Activated CD8-positive, alpha-beta T cell treated with anti-CD3 and anti-CD28 coated beads, Interleukin-2, amount 10 ng/mL, durations not matched to agents 7 days and 5 days (primary cell): ENCODE results near the gene TBC1D22A. TPM values are rescaled to one million over a fixed set of nuclear protein-coding genes. Genes with fewer than 3 reads are reported as not detected.

Experiments
- ATAC-seq: fragments of 150-1000 bp; cut with Tn5 transposase; one replicate; pipeline ENCODE4 v1.10.0; 2021; ENCODE audit warnings: moderate library complexity
- CTCF ChIA-PET: fragments of 350-600 bp; sonication (Branson Sonifier 250); formaldehyde crosslinking; loops from one replicate; lab custom pipeline; 2021; ENCODE audit warnings: antibody characterized with exemption; lab: Charles Lee
- POLR2A ChIA-PET: fragments of 350-600 bp; sonication (Branson Sonifier 250); formaldehyde crosslinking; loops from one replicate; lab custom pipeline; 2021; ENCODE audit warnings: antibody characterized with exemption; lab: Charles Lee
- DNase-seq: peaks from one replicate; pipeline ENCODE4 v3.0.0-alpha.2; 2020
- H3K27ac Mint-ChIP-seq: one replicate; pipeline ENCODE4 v1.8.0; 2021; ENCODE audit warnings: mild to moderate bottlenecking, mixed read lengths
- H3K27me3 Mint-ChIP-seq: one replicate; pipeline ENCODE4 v1.8.0; 2021; ENCODE audit warnings: low read depth, mixed read lengths
- H3K36me3 Mint-ChIP-seq: one replicate; pipeline ENCODE4 v1.8.0; 2021; ENCODE audit warnings: low read depth, mixed read lengths
- H3K4me1 Mint-ChIP-seq: one replicate; pipeline ENCODE4 v1.8.0; 2021; ENCODE audit warnings: low read depth, mixed read lengths
- H3K4me3 Mint-ChIP-seq: one replicate; pipeline ENCODE4 v1.8.0; 2021; ENCODE audit warnings: mild to moderate bottlenecking, mixed read lengths
- H3K9me3 Mint-ChIP-seq: one replicate; pipeline ENCODE4 v1.8.0; 2022; ENCODE audit warnings: mixed read lengths; ENCODE audit not compliant: insufficient read depth
- total RNA-seq, 2 experiments: library from RNA; stranded (reverse); gene quantifications; one replicate each; pipeline ENCODE4 v1.2.3, GENCODE V29; 2021

TBC1D22A gene
- total RNA-seq, 2 experiments from 2014 or later, result 34.1 to 38.7 TPM

- Mint-ChIP-seq H3K4me3 (no peak overlapping the region), H3K4me1 (peaks cover 3% of the 10 kb centered on the region), H3K36me3 (peaks cover 9% of the 10 kb centered on the region), H3K27ac (no peak overlapping the region), H3K9me3 (no peaks in the 10 kb centered on the region), H3K27me3 (no peaks in the 10 kb centered on the region)
- POLR2A ChIA-PET, result no interaction called here
- CTCF ChIA-PET, result no interaction called here
- no peak for DNase-seq
- no peak for ATAC-seq
Measured at GRCh38 chr22:46855681-46856080, 93.2 kb downstream of the TBC1D22A start.

- peaks cover 3% of the 10 kb centered on the region for H3K4me1 Mint-ChIP-seq
- H3K9me3 Mint-ChIP-seq, result no peaks in the 10 kb centered on the region
- ChIA-PET CTCF (no interaction called here), POLR2A (no interaction called here)
- H3K36me3 Mint-ChIP-seq, result peaks cover 5% of the 10 kb centered on the region
- DNase-seq (no peak), ATAC-seq (no peak)
- H3K27me3 Mint-ChIP-seq, result no peaks in the 10 kb centered on the region
- no peak overlapping the region for H3K27ac Mint-ChIP-seq
- H3K4me3 Mint-ChIP-seq, result no peak overlapping the region
Measured at GRCh38 chr22:46856661-46857060, 94.2 kb downstream of the TBC1D22A start.

- Mint-ChIP-seq H3K9me3 (no peaks in the 10 kb centered on the region), H3K36me3 (peaks cover 7% of the 10 kb centered on the region), H3K4me1 (peaks cover 3% of the 10 kb centered on the region), H3K27ac (no peak overlapping the region), H3K27me3 (no peaks in the 10 kb centered on the region), H3K4me3 (no peak overlapping the region)
- CTCF ChIA-PET, result no interaction called here
- DNase-seq (no peak), ATAC-seq (no peak)
- POLR2A ChIA-PET, result no interaction called here
Measured at GRCh38 chr22:46857142-46857884, 94.9 kb downstream of the TBC1D22A start.

- CTCF ChIA-PET, result interaction anchor here (0.6 kb wide), 1 partner anchor 529 kb away, joined by 3 read pairs; no protein-coding TSS in a partner anchor
- H3K27ac Mint-ChIP-seq, result no peak overlapping the region
Measured at GRCh38 chr22:46857885-46858143, 95.4 kb downstream of the TBC1D22A start.

GRCh38 chr22:46858181-46858771 lies 95.8 kb downstream of the TBC1D22A start:
- ChIA-PET POLR2A (no interaction called here), CTCF (interaction anchor here (0.6 kb wide), 1 partner anchor 528 kb away, joined by 3 read pairs; no protein-coding TSS in a partner anchor)
- ATAC-seq (no peak), DNase-seq (no peak)
- Mint-ChIP-seq H3K27ac (no peak overlapping the region), H3K27me3 (no peaks in the 10 kb centered on the region), H3K4me1 (peaks cover 3% of the 10 kb centered on the region), H3K36me3 (peaks cover 5% of the 10 kb centered on the region), H3K9me3 (no peaks in the 10 kb centered on the region), H3K4me3 (no peak overlapping the region)

More at GRCh38 chr22:46857885-46858143, 95.4 kb downstream of the TBC1D22A start:
- ATAC-seq (no peak), DNase-seq (no peak)
- Mint-ChIP-seq H3K4me3 (no peak overlapping the region), H3K36me3 (peaks cover 5% of the 10 kb centered on the region), H3K4me1 (peaks cover 3% of the 10 kb centered on the region), H3K27me3 (no peaks in the 10 kb centered on the region), H3K9me3 (no peaks in the 10 kb centered on the region)
- POLR2A ChIA-PET, result no interaction called here

- no peak for DNase-seq
- H3K36me3 Mint-ChIP-seq, result peaks cover 17% of the 10 kb centered on the region
- H3K27ac Mint-ChIP-seq, result no peak overlapping the region
- H3K9me3 Mint-ChIP-seq, result no peaks in the 10 kb centered on the region
- H3K27me3 Mint-ChIP-seq, result no peaks in the 10 kb centered on the region
- H3K4me3 Mint-ChIP-seq, result no peak overlapping the region
- no peaks in the 10 kb centered on the region for H3K4me1 Mint-ChIP-seq
- ChIA-PET POLR2A (no interaction called here), CTCF (no interaction called here)
- ATAC-seq, result no peak
Measured at GRCh38 chr22:46860562-46860961, 98.1 kb downstream of the TBC1D22A start.

GRCh38 chr22:46861468-46862367 lies 99.3 kb downstream of the TBC1D22A start:
- H3K9me3 Mint-ChIP-seq, result no peaks in the 10 kb centered on the region
- ATAC-seq, result no peak

GRCh38 chr22:46862418-46863324 lies 100.2 kb downstream of the TBC1D22A start:
- H3K36me3 Mint-ChIP-seq, result peaks cover 27% of the 10 kb centered on the region
- no peaks in the 10 kb centered on the region for H3K9me3 Mint-ChIP-seq
- H3K4me3 Mint-ChIP-seq, result no peak overlapping the region
- ATAC-seq (no peak), DNase-seq (no peak)
- no peaks in the 10 kb centered on the region for H3K4me1 Mint-ChIP-seq
- no peak overlapping the region for H3K27ac Mint-ChIP-seq
- POLR2A ChIA-PET, result no interaction called here
- no peaks in the 10 kb centered on the region for H3K27me3 Mint-ChIP-seq
- CTCF ChIA-PET, result no interaction called here

More at GRCh38 chr22:46861468-46862367, 99.3 kb downstream of the TBC1D22A start:
- peaks cover 24% of the 10 kb centered on the region for H3K36me3 Mint-ChIP-seq
- ChIA-PET CTCF (no interaction called here), POLR2A (no interaction called here)
- no peak overlapping the region for H3K27ac Mint-ChIP-seq
- H3K4me3 Mint-ChIP-seq, result no peak overlapping the region
- DNase-seq, result no peak
- no peaks in the 10 kb centered on the region for H3K4me1 Mint-ChIP-seq
- H3K27me3 Mint-ChIP-seq, result no peaks in the 10 kb centered on the region

GRCh38 chr22:46863794-46864193 lies 101.3 kb downstream of the TBC1D22A start:
- H3K27ac Mint-ChIP-seq, result no peak overlapping the region
- H3K4me3 Mint-ChIP-seq, result no peak overlapping the region
- CTCF ChIA-PET, result no interaction called here

GRCh38 chr22:46864314-46865051 lies 102.0 kb downstream of the TBC1D22A start:
- ATAC-seq, result no peak
- Mint-ChIP-seq H3K9me3 (no peaks in the 10 kb centered on the region), H3K4me1 (no peaks in the 10 kb centered on the region), H3K4me3 (no peak overlapping the region), H3K27ac (no peak overlapping the region), H3K36me3 (peaks cover 32% of the 10 kb centered on the region), H3K27me3 (no peaks in the 10 kb centered on the region)
- ChIA-PET POLR2A (no interaction called here), CTCF (no interaction called here)
- DNase-seq, result no peak

More at GRCh38 chr22:46863794-46864193, 101.3 kb downstream of the TBC1D22A start:
- H3K4me1 Mint-ChIP-seq, result no peaks in the 10 kb centered on the region
- H3K36me3 Mint-ChIP-seq, result peaks cover 25% of the 10 kb centered on the region
- DNase-seq (no peak), ATAC-seq (no peak)
- no peaks in the 10 kb centered on the region for H3K9me3 Mint-ChIP-seq
- no peaks in the 10 kb centered on the region for H3K27me3 Mint-ChIP-seq
- POLR2A ChIA-PET, result no interaction called here

GRCh38 chr22:46865052-46865434 lies 102.6 kb downstream of the TBC1D22A start:
- Mint-ChIP-seq H3K36me3 (peaks cover 36% of the 10 kb centered on the region), H3K4me1 (no peaks in the 10 kb centered on the region), H3K27me3 (no peaks in the 10 kb centered on the region), H3K9me3 (no peaks in the 10 kb centered on the region), H3K27ac (no peak overlapping the region), H3K4me3 (no peak overlapping the region)
- CTCF ChIA-PET, result no interaction called here
- DNase-seq, result no peak
- no peak for ATAC-seq
- POLR2A ChIA-PET, result no interaction called here
